GM18867 (cell line): ENCODE results near the gene LCK.

Source experiments
- ATAC-seq: cut with Tn5 transposase; IDR thresholded peaks from one replicate; pipeline ENCODE4 v1.9.1; 2021; ENCODE audit warnings: mild to moderate bottlenecking, moderate library complexity; ENCODE audit not compliant: unreplicated experiment

Gene LCK

DNA sequence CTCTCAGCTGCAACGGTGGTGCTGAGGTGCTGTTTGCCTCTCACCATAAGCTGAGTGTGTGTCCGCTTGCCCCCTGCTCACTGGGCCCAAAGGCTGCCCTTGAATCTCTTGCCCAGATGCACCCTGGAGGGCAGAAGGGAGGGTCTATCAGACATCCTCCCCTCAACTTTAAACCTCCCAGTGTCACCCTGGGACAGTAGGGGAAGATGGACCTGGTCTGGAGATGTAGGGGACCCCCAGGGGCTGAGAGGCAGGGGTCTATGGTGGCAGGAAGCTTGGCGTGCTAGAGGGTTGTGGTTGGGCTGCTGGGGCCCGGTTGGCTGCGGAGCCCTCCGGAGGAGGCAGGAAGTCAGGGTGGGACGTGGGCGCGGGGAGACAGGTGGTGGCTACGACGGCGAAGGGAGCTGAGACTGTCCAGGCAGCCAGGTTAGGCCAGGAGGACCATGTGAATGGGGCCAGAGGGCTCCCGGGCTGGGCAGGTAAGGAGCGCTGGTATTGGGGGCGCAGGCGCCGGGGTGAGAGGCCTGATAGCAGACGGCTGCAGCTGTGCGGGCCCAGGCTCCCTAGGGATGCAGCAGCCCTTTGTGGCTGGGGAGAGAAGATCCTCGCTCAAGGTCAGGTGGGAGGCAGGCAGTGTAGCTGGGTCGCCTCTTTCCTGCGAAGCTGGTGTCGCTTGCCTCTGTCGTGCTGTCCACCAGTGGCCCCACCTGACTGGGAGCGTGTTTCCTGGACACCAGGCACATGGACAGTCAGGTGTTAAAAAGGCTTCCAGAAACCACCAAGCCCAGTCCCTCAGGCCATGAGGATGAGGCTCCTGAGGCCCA is at the start of gene LCK:
Gene LCK (plus strand): TSS at position 373 of the 824 bp plus-strand sequence. CDS start 23,065 bp downstream, outside the sequence.
- no peak for ATAC-seq

DNA sequence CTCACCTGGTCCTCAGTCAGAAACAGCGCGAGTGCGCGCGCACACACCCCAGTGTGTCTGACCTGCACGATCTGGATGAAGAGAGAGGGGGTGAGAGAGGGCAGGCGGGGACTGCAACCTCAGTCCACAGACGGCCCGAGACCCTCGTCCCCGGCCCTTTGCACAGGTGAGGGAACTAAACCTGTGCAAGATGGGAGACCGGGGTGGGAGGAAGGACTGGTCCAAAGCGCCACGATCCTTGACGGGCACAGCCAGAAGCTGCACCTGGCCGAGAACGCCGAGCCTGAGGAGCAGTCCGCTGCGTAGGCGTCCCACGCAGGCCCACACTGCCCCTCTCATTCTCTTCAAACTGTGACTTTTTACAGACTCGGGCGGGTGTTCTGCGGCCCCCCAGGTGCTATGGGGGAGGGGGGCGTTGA is 46.1 kb upstream of the LCK start:
- ATAC-seq: no peak

DNA sequence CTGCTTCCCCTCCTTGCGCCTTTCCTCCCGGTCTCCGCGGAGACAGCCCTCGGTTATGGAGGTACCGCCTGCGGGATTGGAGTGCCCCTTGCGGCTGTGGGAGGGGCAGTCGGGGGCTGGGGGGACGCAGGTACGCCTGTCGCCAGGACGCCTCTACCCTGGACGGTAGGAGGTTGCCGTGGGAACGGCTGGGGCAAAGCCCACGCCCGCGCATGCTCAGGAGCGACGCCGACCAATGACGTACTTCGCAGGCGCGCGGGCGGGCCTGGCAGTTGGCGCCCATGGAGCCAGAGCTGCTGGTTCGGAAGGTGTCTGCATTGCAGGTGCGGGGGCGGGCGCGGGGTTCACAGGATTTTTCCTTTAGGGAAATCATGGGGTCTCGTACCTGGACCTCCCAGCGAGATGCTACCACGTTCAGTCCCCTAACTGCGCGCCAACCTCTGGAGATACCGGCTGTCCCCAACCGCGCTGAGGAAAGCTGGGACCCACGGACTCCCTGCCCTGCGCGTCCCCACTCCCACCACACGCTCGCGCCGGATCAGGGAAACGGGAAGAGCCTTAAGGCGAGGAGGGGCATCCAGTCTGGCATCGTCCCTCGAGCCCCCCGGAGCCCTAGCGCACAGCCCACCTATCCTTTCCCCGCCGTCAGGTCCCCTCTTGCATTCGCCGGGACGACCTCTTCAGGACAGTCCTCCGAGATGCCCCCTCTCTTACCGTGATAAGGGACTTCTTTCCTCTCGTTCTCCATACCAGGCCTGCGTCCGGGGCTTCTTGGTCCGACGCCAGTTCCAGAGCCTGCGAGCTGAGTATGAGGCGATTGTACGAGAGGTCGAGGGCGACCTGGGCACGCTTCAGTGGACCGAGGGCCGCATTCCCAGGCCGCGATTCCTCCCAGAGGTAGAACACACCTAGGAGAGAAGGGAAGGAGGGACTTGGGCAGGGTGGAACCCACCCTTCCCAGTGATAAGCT is 45.4 kb upstream of the LCK start, which contains the start of gene IQCC:
Gene IQCC (plus strand): TSS at position 271 of the 970 bp plus-strand sequence. CDS start 11 bp downstream, at position 282.
- ATAC-seq: peak; percentile 53

DNA sequence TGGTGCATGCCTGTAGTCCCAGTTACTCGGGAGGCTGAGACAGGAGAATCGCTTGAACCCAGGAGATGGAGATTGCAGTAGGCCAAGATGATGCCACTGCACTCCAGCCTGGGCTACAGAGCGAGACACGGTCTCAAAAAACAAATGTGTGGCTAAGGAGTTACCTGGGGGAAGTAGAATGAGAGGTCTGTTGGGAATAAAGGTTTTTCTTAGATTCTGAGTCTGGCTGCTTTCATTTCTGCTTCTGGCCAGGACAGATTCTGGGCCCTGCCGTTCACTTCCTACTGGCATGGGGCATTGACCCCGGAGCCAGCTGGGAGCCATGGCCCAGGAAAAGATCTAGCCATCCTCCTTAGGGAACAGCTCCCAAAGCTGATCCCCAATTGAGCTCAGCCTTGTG is 42.6 kb upstream of the LCK start:
- no peak for ATAC-seq

DNA sequence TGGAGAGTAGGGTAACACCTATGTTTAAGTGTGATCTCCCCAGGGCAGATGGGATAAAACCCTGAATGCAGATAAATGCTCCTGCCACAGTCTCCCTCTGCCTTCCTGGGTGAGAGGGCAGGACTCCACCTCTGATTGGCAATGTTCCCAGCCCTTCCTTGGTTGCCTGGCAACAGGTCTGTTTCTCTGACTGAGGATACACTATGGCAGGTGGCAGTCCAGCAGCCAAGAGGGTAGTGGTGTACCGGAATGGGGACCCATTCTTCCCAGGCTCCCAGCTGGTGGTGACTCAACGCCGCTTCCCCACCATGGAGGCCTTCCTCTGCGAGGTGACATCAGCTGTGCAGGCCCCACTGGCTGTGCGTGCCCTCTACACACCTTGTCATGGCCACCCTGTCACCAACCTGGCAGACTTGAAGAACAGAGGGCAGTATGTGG is 42.2 kb upstream of the LCK start, which contains the start of gene DCDC2B:
Gene DCDC2B (plus strand): TSS at position 199 of the 438 bp plus-strand sequence. CDS start 5 bp downstream, at position 204.
- ATAC-seq: no peak

DNA sequence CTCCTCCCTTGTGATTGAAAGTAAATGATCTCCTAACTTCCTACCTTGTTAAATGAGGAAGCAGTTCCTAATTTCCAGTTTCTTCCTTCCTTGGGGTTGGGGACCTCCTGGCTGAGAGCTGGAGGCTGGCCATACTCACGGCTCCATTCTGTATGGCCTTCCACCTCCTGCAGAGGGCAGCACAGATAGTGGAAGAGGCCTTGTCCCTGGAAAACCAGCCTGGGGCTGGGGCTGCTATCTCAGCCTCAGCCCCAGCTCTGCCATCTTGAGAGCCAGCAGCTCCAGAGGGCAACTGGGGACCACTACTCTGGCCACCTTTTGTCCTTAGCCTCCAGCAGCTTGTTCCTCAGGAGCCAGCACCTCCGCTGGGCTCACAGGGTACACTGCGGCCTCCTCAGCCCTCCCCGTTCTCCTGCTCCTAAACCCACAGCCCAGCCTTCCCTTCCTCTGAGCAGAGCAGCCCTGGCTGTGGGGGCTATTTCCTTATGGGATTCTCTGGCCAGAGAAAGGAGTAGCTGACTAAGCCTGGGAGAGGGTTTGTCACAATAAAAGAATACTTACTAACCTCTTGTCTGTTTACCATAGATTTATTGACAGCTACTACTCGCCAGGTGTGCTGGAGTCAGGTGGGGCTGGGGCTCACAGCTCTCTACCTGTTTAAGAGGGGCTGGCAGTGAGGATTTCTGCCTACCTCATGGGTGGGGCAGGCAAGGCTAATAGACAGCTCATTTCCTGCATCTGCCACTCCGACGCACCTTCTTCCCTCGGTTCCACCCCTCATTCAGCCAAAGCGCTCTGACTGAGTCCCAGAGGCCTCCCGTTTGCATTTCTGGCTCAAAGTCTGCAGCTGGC is 35.2 kb upstream of the LCK start:
- no peak for ATAC-seq

DNA sequence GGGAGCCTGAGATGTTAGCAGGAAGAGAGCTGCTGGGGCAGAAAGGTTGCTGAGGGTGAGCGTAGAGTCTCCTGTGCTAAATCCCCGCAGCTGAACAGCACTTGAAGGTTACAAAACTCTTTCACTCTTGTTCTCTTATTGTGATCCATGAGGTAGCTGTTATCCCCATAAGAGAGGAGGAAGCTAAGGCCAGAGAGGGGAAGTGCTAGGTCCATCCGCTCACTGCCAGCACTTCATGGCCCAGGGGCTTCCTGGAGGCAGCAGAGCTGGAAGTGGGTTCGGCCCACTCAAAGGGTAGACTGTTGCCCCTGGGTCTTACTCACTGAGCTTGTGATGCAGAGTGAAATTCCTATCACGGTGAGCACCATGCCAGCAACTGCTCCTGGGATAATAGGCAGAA is 34.5 kb upstream of the LCK start:
- ATAC-seq: no peak

DNA sequence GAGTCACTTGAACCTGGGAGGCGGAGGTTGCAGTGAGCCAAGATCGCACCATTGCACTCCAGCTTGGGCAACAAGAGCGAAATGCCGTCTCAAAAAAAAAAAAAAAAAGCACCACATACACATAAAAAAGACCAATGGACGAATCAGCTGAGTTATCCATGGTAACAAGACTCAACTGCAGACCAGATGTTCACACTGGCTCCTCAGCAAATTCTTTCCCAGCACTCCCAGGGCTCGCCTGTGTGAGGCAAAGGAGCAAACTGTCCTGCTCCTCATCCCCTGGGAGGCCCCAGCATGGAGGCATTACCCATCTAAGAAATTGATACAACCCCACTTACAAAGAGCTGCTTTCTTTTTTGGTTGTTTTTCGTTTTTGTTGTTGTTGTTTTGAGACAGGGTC is 32.0 kb upstream of the LCK start:
- no peak for ATAC-seq

DNA sequence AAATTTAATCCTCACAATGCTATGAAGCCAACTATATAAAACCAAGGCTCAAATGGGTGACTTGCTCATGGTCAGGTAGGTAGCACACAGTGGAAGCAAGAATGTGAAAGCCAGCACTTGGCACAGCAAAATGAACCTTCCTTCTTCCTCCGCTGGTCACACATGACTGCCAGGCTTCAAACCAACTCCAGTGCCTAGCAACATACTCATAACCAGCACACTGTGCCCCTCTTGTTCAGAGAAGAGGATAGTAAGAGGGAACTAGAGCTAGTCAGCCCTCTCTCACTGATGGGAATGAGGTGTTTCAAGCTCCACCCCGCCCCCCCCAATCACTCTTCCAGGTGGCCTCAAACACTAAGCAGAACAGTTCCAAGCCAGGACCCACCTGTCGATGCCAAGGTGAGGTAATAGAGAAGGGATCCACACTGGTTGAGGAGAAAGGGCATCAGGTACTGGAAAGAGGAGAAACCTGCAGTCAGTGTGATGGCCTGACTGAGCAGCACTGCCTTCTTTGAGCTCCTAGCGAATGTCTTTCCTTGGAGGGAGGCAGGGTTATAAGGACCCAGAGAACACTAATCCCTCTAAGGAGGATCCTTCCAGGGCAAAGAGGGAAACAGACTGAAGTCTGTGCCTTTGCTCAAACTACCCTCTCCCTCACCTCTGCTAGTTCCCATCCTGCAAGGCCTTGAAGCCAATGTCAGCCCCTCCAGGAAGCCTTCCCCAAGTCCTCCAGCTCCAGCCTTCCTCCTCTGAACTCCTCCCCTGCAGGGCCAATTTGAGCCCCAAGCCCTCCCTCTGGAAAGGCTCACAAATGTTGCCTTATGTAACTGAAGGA is 30.1 kb upstream of the LCK start:
- ATAC-seq: no peak

DNA sequence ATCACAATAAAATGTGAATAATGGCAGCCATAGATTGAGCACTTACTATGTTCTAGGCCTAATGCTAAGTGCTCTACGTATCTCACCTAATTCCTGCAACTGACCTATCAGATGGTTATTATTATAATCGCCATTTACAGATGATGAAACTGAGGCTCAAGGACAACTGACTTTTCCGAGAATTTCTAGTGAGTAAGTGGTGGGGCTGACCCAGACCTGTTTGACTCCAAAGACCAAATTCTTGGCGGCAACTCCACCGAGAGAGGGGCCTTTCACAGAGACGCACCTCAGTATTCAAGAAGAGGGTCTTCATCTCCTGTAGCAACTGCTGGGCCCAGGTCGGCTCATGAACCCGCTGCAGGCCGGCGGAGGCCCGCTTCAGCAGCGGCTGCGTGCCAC is 29.5 kb upstream of the LCK start:
- no peak for ATAC-seq

DNA sequence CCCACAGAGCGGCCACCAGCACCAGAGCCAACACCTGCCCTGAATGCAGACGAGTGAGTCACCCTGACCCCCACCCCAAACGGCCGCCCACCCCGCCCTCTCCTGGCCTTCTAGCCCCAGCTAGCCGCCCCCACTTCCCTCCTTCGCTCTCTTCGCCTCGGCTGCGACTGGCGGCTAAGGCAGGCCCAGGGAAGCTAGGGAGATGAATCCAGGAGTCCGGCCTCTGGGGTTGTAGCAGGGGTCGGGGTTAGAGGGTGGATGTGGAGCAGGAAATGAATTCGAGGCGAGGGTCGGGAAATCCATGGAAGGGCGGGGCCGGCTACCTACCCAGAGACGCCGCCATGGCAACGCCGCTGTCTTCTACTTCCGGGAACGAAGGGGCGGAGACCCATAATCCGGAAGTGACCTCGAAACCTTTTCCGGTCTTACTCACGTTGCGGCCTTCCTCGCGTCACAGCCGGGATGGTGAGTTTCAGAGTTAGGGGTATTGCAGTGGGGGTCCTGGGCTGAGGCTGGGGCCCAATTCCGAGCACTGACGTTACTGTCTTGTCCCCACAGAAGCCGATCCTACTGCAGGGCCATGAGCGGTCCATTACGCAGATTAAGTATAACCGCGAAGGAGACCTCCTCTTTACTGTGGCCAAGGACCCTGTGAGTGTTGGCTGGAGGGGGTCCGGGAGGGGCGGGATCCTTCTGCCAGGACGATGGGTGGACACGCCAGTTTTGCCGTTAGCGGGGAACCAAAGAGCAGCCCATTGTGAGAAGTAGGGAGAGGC is 28.9 kb upstream of the LCK start, which contains the start of the genes EIF3I and TMEM234:
Gene EIF3I (plus strand): TSS at position 428 of the 776 bp plus-strand sequence. CDS start 35 bp downstream, at position 463.
Gene TMEM234 (minus strand): TSS at position 374 of the 776 bp plus-strand sequence. CDS start 31 bp downstream, at position 343.
- peak; percentile 94 for ATAC-seq

DNA sequence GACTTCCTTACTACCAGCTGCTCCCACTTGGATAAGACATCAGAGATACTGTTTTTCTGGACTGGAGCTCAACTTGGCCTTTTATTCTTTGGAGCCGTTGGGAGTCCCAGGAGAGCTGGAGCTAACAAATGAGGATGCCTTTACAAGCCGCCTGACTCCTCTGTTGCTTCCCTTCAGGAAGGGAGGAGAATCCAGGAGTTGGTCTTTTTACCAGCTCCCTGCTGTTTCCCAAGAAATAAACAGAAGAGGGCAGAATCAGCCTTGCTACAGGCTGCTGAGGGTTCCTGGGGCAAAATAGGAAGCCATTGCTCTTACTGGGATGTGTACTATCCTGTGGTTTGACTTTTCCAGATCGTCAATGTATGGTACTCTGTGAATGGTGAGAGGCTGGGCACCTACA is 27.4 kb upstream of the LCK start:
- no peak for ATAC-seq

DNA sequence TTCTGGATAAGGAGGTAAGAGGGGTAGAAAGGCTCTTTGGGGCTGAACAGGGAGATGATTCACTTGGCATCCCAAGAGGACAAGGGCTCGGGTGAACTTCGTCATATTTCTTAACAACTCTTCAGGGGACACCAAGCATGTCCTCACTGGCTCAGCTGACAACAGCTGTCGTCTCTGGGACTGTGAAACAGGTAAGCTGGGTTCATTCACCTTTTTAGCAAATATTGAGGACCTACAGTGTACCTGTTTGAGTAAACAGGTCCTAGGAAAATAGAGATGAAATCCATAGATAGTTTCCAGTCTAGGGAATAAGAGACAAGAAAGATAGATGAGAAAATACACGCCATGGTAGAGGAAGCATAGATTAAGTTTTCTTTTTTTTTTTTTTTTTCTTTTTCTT is 26.8 kb upstream of the LCK start:
- no peak for ATAC-seq

DNA sequence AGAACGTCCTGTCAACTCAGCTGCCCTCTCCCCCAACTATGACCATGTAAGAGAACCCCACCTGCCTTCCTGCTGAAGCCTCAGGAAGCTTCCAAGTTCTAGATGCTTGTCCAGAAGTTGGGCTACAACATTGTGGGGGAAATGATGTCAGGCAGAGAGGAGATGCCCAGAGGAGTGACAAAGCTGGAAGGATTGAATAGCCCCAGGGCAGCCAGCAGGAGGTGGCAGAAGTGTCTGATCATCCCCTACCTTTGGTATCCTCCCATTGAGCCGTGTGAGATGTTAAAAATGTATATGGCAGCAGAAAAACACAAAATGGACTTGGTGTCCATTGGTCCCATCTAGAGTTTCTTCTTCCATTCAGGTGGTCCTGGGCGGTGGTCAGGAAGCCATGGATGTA is 22.3 kb upstream of the LCK start:
- no peak for ATAC-seq

DNA sequence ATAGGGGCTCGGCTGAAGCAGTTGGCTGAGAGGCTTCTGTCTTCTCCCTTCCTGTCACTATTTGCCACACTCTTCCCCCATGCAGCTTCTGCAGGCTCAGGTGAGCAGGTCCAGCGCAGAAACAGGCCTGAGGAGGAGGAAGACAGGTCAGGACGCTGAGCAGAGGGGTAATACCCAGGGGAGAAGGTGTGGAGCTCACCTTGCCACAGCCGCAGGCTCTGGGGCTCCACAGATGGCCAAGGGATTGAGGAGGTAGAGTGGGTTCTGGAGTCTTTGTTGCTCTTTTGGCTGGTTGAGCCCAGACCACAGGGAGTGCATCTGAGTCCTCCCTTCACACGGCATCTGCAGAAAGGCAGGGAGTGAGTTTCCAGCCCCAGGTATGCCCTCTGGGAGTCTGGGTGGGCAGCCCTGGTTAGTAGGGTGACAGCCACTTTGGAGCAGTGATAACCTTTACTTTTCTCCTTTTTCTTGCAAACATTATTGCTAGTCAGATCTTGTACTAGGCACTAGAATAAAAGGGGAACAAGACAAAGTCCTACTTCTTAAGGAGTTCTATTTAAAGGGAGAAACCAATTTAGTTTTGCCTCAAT is 19.1 kb upstream of the LCK start:
- ATAC-seq: no peak

DNA sequence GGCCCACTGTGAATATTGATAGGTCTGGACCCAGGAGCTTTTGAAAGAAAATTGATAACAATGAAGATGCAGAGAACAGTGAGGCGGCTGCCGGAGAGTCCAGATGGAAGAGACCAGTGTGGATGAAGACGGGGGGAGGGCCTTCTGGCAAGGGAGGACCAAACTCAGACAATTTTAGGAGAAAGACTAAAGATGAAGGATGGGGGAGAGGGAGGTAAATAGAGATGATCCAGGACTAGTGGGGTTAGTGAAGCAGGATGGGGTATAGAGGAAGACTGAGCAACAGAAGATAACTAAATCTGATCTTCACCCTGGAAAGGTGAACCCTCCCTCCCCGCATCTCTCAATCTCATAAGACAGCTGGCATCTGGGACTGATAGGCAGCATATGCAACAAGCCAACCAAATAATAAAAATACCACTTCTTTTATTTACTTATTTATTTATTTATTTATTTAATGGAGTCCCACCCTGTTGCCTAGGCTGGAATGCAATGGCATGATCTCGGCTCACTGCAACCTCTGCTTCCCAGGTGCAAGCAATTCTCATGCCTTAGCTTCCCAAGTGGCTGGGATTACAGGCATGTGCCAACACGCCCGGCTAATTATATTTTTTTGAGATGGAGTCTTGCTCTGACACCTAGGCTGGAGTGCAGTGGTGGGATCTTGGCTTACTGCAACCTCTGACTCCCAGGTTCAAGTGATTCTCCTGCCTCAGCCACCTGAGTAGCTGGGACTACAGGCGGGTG is 18.3 kb upstream of the LCK start:
- no peak for ATAC-seq

DNA sequence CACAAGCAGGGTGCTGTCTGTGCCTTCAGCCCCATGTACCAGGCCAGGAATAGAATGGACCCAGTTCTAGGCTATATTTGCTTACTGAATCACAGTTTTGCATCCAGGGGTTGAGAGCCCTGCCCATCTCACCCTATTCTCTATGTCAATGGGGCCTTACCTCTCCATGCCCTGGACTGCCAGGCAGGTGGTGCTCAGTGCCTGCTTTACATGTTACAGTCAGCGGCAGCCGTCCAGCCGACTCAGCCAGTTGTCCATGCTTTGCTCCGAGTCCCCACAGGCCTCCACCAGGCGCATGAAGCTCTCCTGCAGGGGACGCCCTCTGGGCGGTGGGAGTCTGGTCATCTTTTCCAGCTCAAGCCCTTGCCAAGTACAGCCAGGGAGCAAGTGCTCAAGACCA is 16.3 kb upstream of the LCK start:
- no peak for ATAC-seq
